ENCODE data around the gene ELMO3.
A peak's percentile ranks its signal among the peaks of the same experiment; 100 is the strongest.

ELMO3 gene

GRCh38 chr16:67150047-67150832, 48.7 kb upstream of the ELMO3 start:
- H3K79me2 ChIP-seq (ENCODE audit: control insufficient read depth, low read length), result no peaks in the 10 kb centered on the region
- H4K20me1 ChIP-seq (ENCODE audit: control insufficient read depth, insufficient read depth, low read depth, low read length), result no peaks in the 10 kb centered on the region; the same call in 1 of the 2 replicates
- H3K4me1 ChIP-seq (ENCODE audit: control insufficient read depth, low read length), result peaks cover 6% of the 10 kb centered on the region; the same call in 1 of the 2 replicates
- H3K9me3 ChIP-seq (ENCODE audit: control insufficient read depth, insufficient read depth, low read length), result no peaks in the 10 kb centered on the region
- H3K36me3 ChIP-seq (ENCODE audit: control insufficient read depth, low read length), result peaks cover 17% of the 10 kb centered on the region; the same call in 1 of the 2 replicates
- H3K27me3 ChIP-seq (ENCODE audit: control insufficient read depth, low read length), result peaks cover 13% of the 10 kb centered on the region; the same call in 1 of the 2 replicates
- H3K4me2 ChIP-seq (ENCODE audit: low read length), result peak overlapping the region; percentile 49
- no peaks in the 10 kb centered on the region for H3K9me2 ChIP-seq (replicated peaks; ENCODE audit: control insufficient read depth, low read length)
- H3K4me3 ChIP-seq (ENCODE audit: low read length), result peak overlapping the region; percentile 44
- no peaks in the 10 kb centered on the region; the same call in 1 of the 2 replicates for H3F3A ChIP-seq (ENCODE audit: control insufficient read depth, insufficient read depth)
- no peak overlapping the region for H3K27ac ChIP-seq (ENCODE audit: low read depth, low read length)
- TF ChIP-seq CTCF (IDR thresholded peaks at IDR 0.05; ENCODE audit: low read depth, low read length, poor library complexity, severe bottlenecking) (no peak), EZH2phosphoT487 (IDR thresholded peaks at IDR 0.05; ENCODE audit: borderline replicate concordance, low read length) (no peak)

- Histone ChIP-seq H4K20me1 (ENCODE audit: control insufficient read depth, insufficient read depth, low read depth, low read length) (no peaks in the 10 kb centered on the region; the same call in 1 of the 2 replicates), H3K27ac (ENCODE audit: low read depth, low read length) (no peak within 1 kb of the TSS), H3K27me3 (ENCODE audit: control insufficient read depth, low read length) (peaks cover 18% of the 10 kb centered on the region), H3K4me3 (ENCODE audit: low read length) (peak within 1 kb of the TSS; percentile 44), H3K9me2 (replicated peaks; ENCODE audit: control insufficient read depth, low read length) (no peaks in the 10 kb centered on the region), H3K79me2 (ENCODE audit: control insufficient read depth, low read length) (no peaks in the 10 kb centered on the region), H3K4me2 (ENCODE audit: low read length) (peak within 1 kb of the TSS; percentile 49), H3F3A (ENCODE audit: control insufficient read depth, insufficient read depth) (no peaks in the 10 kb centered on the region; the same call in 1 of the 2 replicates), H3K4me1 (ENCODE audit: control insufficient read depth, low read length) (peaks cover 12% of the 10 kb centered on the region; the same call in 1 of the 2 replicates), H3K9me3 (ENCODE audit: control insufficient read depth, insufficient read depth, low read length) (no peaks in the 10 kb centered on the region), H3K36me3 (ENCODE audit: control insufficient read depth, low read length) (peaks cover 15% of the 10 kb centered on the region; the same call in 1 of the 2 replicates)
- TF ChIP-seq EZH2phosphoT487 (IDR thresholded peaks at IDR 0.05; ENCODE audit: borderline replicate concordance, low read length) (no peak), CTCF (IDR thresholded peaks at IDR 0.05; ENCODE audit: low read depth, low read length, poor library complexity, severe bottlenecking) (no peak)
Observed at GRCh38 chr16:67150833-67151396, 48.0 kb upstream of the ELMO3 start, which contains the start of gene B3GNT9. Gene B3GNT9, minus strand, starts transcription at chr16:67150998. Its CDS starts 513 bp downstream, at chr16:67150485.

- Histone ChIP-seq H3K4me3 (ENCODE audit: low read length) (no peak overlapping the region), H3K27ac (ENCODE audit: low read depth, low read length) (no peak overlapping the region)
Observed at GRCh38 chr16:67151431-67152097, 47.4 kb upstream of the ELMO3 start.

More at GRCh38 chr16:67151431-67152097, 47.4 kb upstream of the ELMO3 start:
- Histone ChIP-seq H3K79me2 (ENCODE audit: control insufficient read depth, low read length) (no peaks in the 10 kb centered on the region), H4K20me1 (ENCODE audit: control insufficient read depth, insufficient read depth, low read depth, low read length) (peaks cover under 1% of the 10 kb centered on the region; the same call in 1 of the 2 replicates), H3K9me2 (replicated peaks; ENCODE audit: control insufficient read depth, low read length) (no peaks in the 10 kb centered on the region), H3K27me3 (ENCODE audit: control insufficient read depth, low read length) (peaks cover 20% of the 10 kb centered on the region), H3K36me3 (ENCODE audit: control insufficient read depth, low read length) (peaks cover 14% of the 10 kb centered on the region; the same call in 1 of the 2 replicates), H3K4me2 (ENCODE audit: low read length) (0 out of 2 replicates have a peak overlapping the region, but pooled peaks have one; percentile 49), H3K9me3 (ENCODE audit: control insufficient read depth, insufficient read depth, low read length) (no peaks in the 10 kb centered on the region), H3K4me1 (ENCODE audit: control insufficient read depth, low read length) (peaks cover 12% of the 10 kb centered on the region; the same call in 1 of the 2 replicates), H3F3A (ENCODE audit: control insufficient read depth, insufficient read depth) (no peaks in the 10 kb centered on the region; the same call in 1 of the 2 replicates)
- TF ChIP-seq EZH2phosphoT487 (IDR thresholded peaks at IDR 0.05; ENCODE audit: borderline replicate concordance, low read length) (no peak), CTCF (IDR thresholded peaks at IDR 0.05; ENCODE audit: low read depth, low read length, poor library complexity, severe bottlenecking) (no peak)
